Measurements from ENCODE around the gene HAGH. TPM values are rescaled to one million over a fixed set of nuclear protein-coding genes. Genes with fewer than 3 reads are reported as not detected.
"Not testable (repeated sequence)": the region's sequence is repeated elsewhere in the genome, so short reads cannot be mapped to it uniquely, and the experiment has no call there.

HAGH gene
- polyA plus RNA-seq, 3 donors = 43.4 to 50.5 (median 47.8) TPM

DNA sequence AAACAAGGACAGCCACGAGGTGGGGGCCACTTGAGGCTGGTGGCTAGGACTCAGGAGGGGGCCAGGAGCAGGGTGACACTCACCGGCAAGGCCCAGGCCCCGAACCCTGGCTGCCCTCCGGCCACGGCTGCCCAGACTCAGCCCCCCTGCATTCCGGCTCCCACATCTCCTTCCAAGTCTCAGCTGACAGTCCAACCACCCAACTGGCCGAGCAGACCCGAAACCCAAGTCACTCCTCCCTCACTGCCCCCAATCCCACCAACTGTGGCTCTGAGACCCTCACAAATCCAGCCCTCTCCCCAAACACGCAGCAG, 9.4 kb downstream of the HAGH start:
- DNase-seq = no peak

DNA sequence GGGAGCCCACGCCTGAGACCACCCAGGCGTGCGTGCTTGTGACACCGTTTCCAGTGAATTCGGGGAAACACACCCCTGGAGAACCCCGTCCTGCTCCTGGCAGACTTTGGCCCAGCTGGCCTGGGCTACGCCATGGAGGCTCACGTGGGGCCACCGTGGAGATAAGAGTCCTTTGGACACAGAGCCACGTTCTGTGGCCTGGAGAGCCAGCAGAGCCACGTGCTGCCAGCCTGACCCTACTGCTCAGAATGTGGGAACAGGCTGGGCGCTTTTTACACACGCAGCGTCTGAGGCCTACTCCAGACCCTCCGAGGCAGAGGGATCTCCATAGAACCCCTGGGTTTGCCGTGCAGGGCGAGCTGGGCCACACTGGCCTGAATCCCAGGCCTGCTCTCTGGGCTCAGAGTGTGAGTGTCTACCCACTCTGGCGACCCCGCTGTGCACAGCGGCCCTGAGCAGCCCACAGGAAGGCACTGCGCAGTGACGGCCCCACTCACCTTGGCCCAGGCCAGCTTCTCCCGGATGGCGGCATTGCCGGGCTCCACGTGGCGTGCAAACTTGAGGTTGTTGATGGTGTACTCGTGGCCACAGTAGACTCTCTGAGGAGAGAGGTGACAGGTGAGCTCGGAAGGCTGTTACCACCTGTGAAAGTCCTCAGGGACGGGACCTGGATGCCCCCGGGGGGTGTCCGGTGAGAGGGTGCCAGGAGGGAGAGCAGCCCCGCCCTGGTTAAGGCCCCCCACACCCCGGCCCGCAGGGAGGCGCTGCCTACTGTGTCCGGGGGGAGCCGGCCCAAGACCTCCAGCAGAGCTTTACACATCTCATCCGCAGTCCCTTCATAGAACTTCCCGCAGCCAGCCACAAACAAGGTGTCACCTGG, 10.0 kb downstream of the HAGH start:
- no peak for DNase-seq

DNA sequence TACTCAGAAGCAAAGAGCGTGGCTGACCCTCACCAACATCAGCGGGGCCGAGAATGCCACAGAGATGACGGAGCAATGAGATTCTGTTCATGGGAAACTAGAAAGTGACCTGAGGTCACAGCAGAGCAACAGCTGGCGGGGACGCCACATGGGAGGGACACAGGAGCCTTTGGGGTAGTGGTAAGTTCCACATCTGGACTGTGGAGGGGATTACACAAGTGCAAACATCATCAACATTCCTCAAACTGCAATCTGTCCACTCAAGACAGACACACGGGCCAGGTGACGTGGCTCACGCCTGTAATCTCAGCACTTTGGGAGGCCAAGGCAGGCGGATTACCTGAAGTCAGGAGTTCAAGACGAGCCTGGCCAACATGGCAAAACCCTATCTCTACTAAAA, 11.2 kb downstream of the HAGH start:
- DNase-seq = no peak

DNA sequence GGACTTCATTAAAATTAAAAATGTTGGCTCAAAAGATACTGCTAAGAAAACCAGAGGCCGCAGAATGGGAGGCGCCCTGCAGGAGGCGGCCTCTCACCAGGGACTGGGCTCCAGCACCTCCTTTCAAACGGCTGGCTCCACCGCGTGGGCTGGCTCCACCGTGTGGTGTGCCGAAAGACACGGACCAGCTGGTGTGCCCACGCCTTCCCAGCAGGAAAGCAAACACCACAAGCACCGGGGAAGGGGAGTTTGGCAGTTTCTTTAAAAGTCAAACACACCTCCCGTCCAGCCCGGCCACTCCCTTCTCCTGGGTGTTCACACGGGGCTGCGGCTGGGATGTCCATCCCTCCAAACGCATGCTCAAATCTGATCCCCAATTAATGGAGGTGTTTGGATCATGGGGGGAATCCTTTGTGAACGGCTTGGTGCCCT, 13.9 kb downstream of the HAGH start:
- peak; percentile 69 for DNase-seq

DNA sequence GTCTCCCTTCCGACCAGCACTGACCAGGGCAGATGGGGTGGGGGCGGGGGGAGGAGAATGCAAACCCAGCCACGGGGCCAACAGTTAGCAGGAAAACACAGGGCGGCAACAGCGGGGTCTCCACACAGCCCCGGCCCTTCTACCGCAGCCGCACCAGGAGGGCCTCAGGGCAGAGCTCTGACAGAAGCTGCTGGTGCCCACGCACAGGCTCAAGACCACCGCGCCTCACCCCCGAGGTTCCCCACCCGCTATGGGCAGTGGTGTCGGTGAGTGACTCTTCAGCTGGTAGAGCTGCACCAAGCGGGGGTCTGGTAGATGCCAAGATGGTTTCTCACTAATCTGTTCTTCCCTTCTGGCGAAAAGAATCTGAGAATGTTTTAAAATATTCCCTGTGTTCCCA, 16.1 kb downstream of the HAGH start:
- DNase-seq = no peak

DNA sequence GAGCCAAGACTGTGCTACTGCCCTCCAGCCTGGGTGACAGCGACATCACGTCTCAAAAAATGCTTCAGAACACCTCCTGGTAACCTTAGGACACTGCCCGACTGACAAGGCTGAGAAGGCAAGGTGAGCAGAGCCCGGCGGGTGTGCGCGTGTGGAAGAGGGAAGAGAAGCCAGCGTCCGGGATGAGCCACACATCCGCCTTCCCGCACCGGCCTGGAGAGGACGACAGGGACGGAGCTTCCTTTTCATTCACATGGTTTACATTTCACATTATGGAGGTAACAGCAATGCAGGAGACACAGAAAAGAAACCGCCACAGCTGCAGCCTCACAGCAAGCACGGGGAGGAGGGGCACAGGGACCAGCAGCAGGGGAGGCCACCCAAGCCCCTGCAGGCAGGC, 16.5 kb downstream of the HAGH start:
- DNase-seq = no peak

DNA sequence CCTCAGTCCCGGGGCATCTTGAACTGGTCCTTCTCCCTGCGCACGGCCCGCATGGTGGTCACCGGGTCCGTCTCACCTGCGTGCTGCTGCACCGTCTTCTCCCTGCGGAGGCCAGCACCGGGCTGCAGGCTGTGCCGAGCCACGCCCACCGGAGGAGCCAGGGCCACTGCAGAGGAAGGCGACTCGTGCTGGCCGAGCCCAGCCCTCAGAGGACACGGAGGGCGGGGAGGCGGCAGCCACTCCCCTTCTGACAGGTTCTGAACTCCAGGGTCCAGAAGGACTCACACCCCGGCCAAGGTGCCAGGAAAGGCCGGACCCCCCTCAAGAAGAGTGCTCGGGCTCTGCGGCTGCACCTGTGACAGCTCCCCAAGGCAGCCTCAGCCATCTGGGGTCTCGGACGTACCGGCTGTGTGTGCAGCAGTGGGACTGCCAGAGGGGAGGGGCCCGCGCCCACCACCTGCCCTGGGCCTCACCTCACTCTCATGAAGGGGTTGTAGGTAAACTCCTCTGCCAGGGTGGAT, 17.3 kb downstream of the HAGH start:
- no peak for DNase-seq

DNA sequence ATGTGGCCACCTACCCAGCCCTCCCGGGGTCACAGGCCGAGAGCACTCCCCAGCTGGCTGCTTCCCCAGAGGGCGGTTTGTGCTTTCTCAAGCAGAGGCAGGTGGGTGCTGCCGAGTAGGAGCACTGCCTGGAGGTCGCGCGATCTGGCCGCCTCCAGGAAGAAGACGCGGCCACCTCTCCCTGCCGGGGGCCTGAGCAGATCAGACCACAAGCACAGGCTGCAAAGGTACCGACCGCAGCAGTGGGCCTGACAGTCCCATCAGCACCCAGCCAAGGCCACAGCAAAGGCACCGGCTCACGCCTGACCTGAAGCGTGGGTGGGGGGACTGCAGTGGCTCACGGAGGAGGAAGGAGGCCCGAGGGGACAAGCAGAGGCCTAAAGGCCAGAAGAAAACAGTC, 17.9 kb downstream of the HAGH start:
- no peak for DNase-seq

DNA sequence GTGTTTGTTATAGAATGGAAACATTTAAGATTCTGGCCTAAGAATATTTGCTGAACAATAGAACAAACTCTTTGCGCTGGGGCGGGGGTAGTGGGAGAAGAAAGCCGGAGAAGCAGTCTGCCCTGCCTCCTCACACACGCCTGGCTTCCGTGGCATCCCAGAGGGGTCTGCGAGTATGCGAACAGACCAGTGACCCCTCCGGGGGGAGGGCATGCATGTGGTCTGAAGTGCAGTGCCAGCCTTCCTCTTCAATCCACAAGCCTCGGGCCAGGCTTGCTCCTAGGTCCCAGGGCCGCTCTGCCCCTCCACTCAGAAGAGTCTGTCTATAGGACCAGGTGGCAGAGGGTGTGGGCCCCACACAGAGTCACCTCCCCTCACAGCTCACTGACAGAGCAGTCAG, 19.0 kb downstream of the HAGH start:
- no peak for DNase-seq

DNA sequence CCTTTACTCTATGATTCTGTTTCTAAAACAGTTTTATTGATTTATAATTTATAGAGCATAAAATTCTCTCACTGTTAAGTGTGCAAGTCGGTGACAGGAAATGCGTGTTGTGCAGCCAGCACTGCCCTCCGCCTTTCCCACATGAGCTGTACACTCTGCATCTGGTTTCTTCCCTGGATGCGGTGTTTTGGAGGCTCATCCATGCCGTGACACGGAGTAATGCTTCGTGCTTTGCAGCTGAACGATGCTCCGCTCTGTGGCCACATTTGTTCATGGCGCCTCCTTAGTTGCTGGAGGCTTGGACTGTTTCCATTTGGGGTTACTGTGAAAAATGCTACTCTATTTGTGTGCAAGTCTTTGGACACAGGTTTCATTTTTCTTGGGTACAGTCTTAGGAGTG, 25.9 kb downstream of the HAGH start:
- DNase-seq = no peak

DNA sequence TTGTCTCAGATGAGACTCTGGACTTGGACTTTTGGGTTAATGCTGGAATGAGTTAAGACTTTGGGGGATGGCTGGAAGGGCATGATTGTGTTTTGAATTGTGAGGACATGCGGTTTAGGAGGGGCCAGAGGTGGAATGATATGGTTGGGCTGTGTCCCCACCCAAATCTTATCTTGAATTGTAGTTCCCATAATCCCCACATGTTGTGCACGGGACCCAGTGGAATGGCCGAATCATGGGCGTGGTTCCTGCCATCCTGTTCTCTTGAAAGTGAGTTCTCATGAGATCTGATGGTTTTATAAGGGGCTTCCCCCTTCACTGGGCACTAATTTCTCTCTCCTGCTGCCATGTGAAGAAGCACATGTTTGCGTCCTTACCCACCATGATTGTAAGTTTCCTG, 27.4 kb downstream of the HAGH start:
- not testable (repeated sequence) for DNase-seq

DNA sequence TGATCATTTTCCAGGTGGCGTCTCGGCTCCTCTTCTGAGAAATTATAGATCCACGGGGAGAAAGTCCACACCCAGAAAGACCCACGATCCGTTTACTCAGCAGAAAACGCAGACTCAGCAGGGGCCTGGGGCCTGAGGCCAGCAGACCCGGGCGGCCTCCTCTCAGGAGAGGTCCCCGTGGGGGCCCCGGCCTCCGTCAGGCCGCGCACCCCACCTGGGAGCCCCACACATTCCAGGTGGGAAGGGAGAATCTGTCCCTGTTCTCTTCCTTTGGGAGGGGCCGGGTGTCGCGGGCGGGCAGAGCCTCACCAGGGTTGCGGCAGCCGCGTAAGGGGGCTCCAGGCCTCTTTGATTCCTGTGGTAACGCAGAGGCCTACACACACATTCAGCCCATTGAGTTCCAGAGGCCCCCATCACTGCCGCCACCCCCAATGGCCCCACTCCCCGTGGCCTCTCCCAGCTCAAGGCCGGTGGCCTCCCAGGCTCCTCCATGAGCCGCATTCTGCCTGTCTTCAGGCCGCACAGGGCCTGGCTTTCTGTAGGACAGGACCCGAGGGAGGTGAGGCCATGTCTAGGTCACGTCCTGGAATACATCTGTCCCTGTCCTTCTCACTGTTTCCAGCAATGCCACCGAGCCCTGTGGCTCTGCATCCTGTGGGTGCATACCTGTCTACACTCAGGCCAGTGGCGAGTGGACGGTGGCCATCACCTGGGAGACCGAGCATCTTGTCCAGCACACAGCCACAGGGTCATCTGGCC, 31.5 kb downstream of the HAGH start:
- DNase-seq = no peak

DNA sequence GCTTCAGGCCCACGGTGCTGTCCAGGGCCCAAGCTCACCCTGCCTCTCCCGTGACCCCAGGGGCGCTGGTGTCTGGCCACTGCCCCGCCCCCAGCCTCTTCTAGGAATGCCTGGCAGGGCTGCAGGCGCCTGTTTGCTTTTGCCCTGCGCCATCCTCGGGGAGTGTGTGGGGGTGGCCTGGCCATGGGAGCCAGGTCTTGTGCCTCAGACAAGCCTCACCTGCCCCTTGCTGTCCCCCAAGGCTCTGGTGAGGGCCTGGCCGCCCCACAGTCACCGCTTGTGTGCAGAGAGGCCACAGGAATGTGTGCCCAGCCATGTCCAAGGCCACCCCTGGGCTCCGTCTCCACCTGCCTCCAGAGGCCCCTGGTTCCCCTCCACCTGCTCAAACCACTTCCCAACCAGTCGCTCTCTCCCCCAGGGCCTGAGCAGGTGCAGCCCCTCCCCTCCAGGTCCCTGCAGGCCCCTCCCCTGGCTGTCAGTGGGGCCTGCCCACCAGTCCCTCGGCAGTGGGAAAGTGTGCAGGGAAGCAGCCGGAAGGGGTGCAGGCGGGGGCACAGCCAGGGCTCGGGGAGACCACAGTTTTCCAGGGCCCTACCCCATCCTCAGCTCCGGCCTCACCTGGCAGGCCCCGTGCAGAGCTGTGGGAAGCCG, 32.3 kb downstream of the HAGH start:
- DNase-seq = no peak

DNA sequence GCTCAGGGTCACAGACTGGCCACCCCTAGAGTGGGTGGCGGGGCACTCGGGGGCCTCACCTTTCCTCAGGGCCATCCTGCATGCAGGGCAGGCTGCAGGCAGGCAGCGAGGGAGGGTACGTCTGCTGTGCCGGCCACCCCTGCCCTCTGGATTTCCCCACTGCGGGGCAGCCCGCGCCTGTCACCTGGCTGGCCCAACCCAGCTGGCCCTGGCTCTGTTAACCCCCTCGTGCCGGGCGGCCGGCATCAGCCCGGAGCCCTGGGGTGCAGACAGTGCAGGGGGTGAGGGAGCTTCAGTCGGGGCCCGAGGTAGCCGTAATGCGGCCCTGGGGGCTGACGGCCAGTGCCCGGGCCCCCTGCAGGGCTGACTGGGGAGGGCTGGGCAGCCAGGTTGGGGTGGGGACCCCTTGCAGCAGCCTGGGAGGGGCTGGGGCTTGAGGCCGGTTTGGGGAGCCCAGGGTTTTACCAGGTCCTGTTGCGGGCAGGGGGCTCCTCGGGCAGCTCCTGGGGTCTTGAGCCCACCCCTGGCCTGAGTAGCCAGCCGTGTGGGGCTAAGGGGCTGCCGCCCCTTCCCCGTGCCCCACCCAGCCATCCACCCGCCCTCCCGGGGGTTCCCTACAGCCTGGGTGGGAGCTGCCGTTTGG, 32.9 kb downstream of the HAGH start, which contains the start of gene IGFALS:
TSS of gene IGFALS (minus strand) at position 128 of the 643 bp plus-strand sequence. CDS start at position 75, 53 bp downstream.
- no peak for DNase-seq

DNA sequence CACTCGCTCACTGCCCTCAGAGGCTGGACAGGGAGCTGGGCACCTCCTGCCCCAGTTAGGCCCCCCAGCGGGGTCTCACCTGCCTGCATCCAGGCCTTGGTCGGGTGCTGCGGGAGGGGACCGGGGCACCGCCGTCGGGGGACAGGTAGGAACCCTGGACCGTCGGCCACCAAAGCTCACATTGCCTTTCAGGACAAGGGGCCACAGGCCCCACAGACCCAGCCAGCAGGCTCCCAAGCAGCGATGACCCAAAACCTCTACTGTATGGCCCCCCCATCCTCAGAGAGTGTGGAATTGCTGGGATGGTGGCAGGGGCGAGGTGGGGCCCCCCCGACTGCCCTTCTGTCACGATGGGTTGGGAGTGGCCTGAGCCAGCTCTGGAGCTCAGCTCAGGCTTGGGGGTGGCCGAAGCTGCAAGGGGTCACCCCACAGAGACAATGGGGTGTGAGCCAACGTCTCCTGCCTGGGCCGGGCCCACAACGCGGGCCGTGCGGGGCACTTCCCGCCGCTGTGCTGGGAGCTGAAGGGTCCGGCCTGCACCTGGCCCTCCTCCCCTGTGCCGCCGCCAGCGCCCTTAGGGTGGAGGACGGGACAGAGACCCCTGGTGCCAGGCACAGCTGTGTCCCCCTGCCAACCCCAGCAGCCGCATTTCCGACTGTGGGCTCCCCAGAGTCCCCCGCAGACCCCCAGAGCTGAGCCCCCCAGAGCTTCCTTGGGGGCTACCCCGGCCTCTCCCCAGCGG, 33.6 kb downstream of the HAGH start:
- no peak for DNase-seq

DNA sequence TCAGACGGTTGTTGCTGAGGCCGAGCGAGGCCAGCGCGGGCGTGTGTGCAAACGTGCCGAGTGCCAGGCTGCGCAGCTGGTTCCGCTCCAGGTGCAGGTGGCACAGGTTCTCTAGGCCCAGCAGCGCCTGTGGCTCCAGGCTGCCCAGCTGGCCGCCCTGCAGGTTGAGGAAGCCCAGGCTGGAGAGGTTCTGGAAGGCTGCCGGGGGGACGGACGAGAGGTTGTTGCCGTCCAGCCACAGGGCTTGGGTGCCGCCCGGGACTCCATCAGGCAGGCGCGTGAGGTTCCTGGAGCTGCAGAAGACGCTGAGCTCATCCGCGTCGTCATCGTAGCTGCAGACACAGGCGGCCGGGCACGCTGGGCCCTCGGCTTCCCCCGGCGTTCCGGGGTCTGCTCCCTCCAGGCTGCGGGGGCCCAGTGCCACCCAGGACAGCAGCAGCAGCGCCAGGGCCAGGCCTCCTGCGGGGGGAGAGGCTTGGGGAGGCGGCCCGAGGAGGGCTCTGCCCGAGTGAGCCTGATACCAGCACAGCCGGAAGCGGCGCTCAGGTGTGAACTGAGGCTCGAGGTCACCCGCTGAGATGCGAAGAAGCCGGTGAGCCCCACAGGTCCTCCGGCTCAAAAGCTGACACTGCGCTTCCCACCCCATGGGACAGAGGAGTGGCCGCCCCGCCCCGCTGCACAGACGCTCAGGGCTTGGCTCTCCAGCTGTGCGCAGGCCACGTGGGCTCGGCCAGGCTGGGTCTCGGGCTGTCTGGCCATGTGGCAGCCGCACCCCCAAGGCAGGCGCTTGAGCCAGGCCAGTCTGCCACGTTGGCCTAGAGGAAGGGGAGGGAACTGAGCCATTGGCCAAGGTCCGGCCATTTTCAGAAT, 34.4 kb downstream of the HAGH start:
- no peak for DNase-seq

DNA sequence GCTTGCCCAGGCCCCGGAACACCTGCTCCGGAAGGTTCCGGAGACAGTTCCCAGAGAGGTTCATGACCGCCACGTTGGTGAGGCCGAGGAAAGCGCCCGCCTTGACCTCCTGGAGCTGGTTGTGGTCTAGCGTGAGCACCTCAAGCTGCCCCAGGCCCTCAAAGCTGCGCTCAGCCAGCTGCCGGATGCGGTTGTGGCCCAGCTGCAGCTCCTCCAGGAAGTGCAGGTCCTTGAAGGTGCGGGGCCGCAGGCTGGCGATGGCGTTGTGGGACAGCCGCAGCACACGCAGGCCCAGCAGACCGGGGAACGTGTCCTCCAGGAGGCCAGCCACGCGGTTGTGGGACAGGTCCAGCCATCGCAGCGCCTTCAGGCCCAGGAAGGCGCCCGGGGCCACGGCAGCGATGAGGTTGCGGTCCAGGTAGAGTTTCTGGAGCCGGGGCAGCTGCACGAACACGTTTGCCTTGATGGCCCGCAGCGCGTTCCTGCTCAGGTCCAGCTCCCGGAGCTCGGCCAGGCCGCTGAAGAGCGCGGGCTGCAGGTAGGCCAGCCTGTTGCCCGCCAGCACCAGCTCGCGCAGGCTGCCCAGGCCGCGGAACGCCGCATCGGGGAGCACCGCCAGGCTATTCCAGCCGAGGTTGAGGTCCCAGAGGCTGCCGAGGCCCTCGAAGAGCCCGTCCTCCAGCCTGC, 35.2 kb downstream of the HAGH start:
- DNase-seq = no peak

DNA sequence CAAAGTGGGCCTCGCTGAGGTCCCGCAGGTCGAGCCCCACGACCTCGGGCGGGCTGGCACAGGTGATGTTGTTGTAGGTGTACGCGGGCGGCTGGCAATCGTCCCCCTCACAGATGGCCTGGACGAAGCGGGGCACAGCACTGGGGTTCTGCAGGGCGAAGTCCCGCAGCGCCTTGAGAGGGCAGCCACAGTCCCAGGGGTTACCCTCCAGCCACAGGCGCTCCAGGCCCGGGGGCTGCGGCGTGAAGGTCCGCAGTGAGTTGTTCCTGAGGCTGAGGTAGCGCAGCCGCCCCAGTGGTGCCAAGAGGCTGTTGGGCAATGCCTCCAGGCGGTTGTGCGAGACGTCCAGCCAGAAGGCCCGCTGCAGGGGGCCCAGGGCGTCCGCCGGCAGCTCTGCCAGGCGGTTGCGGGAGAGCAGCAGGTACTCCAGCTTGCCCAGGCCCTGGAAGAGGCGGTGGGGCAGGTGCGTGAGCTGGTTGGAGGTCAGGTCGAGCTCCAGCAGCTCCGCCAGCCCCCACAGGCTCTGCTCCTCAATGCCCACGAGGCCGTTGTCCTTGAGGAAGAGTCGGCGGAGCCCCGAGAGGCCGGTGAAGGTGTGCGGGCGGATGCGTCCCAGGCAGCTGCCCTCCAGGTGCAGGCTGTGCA, 35.9 kb downstream of the HAGH start:
- no peak for DNase-seq

DNA sequence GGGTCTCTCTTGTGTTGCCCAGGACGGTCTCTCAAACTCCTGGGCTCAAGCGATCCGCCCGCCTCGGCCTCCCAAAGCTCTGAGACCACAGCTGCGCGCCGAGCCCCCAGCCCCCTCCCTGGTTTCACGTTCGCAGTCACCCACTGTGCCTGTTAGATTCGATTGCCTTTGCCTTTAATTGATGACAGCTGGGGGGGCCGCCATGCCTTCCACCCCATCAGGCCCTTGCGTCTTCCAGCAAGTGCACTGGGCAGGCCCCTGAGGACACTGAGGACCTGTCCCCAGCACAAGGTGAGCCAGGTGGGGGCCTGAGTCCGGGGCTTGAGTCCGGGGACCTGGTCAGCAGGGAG, 36.4 kb downstream of the HAGH start:
- DNase-seq = no peak

Measured in renal pelvis (tissue), 4 donors.